Measurements from ENCODE around the gene RNF186.
"Not testable (repeated sequence)": the region's sequence is repeated elsewhere in the genome, so short reads cannot be mapped to it uniquely, and the experiment has no call there.

The RNF186 gene

DNA sequence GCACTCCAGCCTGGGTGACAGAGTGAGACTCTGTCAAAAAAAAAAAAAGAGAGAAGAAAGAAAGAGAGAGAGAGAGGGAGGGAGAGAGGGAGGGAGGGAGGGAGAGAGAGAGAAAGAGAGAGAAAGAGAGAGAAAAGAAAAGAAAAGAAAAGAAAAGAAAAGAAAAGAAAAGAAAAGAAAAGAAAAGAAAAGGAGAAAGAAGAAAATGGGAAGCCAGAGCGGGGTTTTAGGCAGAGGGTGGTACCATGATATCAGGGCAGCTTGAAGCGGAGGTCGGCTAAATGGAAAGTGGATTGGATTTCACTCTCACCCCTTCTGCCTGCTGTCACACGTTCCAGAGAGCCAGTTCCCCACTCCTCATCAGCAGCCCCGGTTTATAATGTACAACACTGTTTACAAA, 17.3 kb downstream of the RNF186 start:
- Histone ChIP-seq H3K4me3 (no peak overlapping the region), H3K27ac (no peak overlapping the region)
- DNase-seq (ENCODE audit: low spot score), result no peak
- TF ChIP-seq, protein P1, sequence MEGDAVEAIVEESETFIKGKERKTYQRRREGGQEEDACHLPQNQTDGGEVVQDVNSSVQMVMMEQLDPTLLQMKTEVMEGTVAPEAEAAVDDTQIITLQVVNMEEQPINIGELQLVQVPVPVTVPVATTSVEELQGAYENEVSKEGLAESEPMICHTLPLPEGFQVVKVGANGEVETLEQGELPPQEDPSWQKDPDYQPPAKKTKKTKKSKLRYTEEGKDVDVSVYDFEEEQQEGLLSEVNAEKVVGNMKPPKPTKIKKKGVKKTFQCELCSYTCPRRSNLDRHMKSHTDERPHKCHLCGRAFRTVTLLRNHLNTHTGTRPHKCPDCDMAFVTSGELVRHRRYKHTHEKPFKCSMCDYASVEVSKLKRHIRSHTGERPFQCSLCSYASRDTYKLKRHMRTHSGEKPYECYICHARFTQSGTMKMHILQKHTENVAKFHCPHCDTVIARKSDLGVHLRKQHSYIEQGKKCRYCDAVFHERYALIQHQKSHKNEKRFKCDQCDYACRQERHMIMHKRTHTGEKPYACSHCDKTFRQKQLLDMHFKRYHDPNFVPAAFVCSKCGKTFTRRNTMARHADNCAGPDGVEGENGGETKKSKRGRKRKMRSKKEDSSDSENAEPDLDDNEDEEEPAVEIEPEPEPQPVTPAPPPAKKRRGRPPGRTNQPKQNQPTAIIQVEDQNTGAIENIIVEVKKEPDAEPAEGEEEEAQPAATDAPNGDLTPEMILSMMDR (IDR thresholded peaks at IDR 0.05), result no peak

DNA sequence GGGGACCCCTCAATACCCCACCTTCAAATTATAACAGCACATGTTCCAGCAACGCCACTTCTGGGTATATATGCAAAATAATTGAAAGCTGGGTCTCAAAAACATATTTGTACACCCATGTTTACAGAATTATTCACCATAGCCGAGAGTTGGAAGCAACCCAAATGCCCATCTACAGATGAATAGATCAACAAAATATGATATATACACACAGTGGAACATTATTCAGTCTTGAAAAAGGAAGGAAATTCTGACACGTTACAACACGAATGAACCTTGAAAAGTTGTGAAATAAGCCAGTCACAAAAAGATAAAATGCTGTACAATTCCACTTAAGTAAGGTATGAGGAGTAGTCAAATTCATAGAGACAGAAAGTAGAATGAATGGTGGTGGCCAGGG, 20.5 kb downstream of the RNF186 start:
- H3K27ac ChIP-seq, result no peak overlapping the region
- DNase-seq (ENCODE audit: low spot score), result no peak
- no peak overlapping the region for H3K4me3 ChIP-seq
- TF ChIP-seq, protein P1 (IDR thresholded peaks at IDR 0.05), result no peak

DNA sequence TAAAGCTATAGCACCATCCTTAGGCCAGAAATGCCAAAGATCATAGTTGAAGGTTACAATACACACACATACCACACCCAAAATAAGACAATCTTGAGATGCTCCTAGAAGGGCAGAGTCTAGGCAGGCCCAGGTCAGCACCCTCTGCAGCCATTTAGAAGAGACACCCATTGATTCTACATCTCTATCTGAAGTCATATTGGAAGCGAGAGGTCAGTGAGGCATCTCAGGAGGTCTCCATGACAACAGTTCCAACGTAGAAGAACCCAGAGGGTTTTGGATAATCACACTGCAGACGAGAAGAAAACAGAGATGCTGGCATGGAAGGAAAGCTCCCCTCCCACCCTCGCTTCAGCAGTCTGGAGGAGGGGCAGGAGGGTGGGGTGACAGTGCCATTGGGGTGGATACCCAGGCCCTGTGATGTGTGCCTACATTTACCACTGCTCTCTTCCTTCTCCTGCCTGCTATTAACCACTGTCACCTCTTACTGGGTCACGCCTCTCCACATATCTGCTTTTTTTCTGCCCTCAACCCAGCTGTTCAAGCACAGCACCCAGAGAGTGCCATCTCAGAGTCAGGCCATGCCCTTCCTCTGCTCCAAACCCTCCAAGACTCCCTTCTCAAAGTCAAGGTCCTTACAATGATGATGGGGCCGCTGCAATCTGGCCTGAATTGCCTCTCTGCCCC, 21.6 kb downstream of the RNF186 start:
- TF ChIP-seq, protein P1 (IDR thresholded peaks at IDR 0.05), result no peak
- Histone ChIP-seq H3K4me3 (no peak overlapping the region), H3K27ac (no peak overlapping the region)
- no peak for DNase-seq (ENCODE audit: low spot score)

DNA sequence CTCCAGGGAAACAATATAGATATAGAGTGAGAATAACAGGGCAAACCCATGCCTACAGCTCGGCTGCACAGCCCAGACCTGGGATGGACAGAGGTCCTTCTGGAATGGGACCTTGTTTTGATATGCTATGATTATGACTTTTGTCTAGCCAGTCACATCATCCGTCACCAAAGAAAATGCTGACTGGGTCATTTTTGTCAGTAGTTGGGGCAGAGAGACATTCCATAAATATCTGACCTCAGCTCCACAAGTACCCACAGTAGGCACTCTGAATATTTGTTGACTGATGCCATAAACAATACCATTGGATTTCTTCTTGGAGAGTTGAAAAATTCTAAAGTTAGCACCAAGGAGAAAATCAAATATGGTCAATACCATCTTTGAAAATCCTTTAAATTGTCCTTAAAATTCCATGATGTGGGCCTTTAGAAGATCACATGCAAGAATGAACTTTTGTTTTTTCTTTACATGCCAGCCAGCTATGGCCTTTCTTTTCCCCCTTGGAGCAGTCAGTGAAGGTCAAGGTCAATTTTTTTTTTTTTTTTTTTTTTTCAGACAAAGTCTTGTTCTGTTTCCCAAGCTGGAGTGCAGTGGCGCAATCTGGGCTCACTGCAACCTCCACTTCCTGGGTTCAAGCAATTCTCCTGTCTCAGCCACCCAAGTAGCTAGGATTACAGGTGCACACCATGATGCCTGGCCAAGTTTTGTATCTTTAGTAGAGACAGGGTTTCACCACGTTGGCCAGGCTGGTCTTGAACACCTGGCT, 22.7 kb downstream of the RNF186 start:
- Histone ChIP-seq H3K27ac (no peak overlapping the region), H3K4me3 (no peak overlapping the region)
- DNase-seq (ENCODE audit: low spot score), result no peak
- TF ChIP-seq, protein P1 (IDR thresholded peaks at IDR 0.05), result no peak

DNA sequence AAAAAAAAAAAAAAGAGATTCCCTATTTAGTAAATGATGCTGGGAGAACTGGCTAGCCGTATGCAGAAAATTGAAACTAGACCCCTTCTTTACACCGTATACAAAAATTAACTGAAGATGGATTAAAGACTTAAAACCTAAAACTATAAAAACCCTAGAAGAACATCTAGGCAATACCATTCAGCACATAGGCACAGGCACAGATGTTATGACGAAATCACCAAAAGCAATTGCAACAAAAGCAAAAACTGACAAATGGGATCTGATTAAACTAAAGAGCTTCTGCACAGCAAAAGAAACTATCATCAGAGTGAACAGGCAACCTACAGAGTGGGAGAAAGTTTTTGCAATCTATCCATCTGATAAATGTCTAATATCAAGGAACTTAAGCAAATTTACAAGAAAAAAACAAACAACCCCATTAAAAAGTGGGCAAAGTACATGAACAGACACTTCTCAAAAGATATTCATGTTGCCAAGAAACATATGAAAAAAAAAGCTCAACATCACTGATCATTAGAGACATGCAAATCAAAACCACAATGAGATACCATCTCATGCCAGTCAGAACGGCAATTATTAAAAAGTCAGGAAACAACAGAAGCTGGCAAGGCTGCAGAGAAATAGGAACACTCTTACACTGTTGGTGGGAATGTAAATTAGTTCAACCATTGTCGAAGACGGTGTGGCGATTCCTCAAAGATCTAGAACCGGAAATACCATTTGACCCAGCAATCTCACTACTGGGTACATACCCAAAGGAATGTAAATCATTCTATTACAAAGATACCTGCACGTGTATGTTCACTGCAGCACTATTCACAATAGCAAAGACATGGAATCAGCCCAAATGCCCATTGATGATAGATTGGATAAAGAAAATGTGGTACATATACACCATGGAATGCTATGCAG, 24.8 kb downstream of the RNF186 start:
- H3K27ac ChIP-seq; H3K4me3 ChIP-seq; DNase-seq (ENCODE audit: low spot score): not testable (repeated sequence)

DNA sequence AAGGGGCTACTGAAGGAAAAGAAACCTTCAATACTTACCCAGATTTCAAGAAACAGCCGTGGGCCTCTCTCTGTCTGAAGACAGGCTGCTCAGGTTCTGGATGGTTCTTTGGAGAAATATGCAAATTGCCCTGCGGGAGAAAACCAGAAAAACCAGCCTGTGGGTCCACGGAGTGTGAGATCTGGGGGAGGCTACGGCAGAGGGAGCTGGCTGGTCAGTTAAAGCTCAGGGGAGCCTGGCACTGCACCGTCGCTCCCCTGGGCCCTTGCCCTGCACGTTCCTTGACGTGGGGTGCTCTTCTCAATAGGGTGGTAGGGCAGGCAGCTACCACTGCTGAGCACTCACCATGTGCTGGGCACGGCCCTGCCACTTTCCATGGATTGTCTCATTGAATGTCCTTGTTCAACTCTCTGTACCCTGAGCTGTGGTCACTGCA, 28.1 kb downstream of the RNF186 start:
- H3K4me3 ChIP-seq, result no peak overlapping the region
- TF ChIP-seq, protein P1 (IDR thresholded peaks at IDR 0.05), result no peak
- DNase-seq (ENCODE audit: low spot score), result no peak
- no peak overlapping the region for H3K27ac ChIP-seq

DNA sequence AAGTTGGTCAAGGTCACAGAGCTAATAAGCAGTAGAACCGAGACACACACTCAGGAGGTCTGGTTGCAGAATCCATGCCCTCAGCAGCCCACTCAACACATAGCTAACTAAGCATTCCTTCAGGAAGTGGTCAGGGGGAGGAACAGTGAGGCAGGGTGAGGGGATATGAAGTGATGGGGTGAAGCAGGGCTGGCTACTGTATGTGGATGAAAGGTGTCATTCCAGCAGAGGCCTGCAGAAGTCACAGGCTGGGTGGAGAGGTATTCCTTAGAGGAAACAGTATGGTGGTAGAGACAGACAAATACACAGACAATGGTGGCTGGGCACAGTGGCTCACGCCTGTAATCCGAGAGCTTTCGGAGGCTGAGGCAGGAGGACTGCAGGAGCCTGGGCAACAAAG, 29.4 kb downstream of the RNF186 start:
- TF ChIP-seq, protein P1 (IDR thresholded peaks at IDR 0.05), result no peak
- DNase-seq (ENCODE audit: low spot score), result no peak

More for the DNA sequence above, 29.4 kb downstream of the RNF186 start:
- no peak overlapping the region for H3K4me3 ChIP-seq
- no peak overlapping the region for H3K27ac ChIP-seq
